NCI-H146 treated with DMSO at 0.1 percent for 48 hours (cell line): ENCODE data around the gene CELF5.
"Not testable (repeated sequence)": the region's sequence is repeated elsewhere in the genome, so short reads cannot be mapped to it uniquely, and the experiment has no call there.

Experiments used
- DNase-seq: peaks from one replicate; lab custom pipeline; 2025; ENCODE audit not compliant: unreplicated experiment; lab: John Stamatoyannopoulos, UW

Gene CELF5

DNA sequence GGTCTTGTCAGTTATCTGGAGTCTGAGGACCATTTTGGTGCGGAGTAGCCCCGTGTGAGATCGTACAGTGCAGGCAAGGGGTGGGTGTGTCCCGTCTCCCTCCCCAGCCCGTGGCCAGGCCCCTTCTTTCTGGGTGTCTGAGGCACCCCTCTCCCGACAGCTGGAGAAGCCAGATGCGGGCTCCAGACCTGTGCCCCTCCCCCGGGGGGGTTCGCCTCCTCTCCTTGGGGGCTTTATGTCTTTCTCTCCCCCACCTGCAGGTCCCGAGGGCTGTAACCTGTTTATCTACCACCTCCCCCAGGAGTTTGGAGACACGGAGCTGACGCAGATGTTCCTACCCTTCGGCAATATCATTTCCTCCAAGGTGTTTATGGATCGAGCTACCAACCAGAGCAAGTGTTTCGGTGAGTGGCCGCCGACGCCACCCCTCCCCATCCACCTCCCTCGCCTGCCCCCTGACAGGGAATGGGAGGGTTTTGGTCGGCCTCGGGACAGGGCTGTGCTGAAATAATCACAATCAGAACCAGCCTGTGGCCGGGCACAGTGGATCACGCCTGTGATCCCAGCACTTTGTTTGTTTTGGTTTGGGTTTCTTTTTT is 65.6 kb downstream of the CELF5 start:
- no peak for DNase-seq

DNA sequence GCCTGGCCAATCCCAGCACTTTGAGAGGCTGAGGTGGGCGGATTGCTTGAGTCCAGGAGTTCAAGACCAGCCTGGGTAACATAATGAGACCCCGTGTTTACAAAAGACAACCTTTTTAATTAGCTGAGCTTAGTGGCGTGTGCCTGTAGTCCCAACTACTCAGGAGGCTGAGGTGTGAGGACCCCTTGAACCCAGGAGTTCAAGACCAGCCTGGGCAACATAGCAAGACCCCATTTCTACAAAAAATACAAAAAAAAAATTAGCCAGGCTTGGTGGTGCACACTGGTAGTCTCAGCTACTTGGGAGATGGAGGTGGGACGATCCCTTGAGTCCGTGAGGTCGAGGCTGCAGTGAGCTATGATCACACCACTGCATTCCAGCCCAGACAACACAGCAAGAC is 66.4 kb downstream of the CELF5 start:
- DNase-seq, result not testable (repeated sequence)

DNA sequence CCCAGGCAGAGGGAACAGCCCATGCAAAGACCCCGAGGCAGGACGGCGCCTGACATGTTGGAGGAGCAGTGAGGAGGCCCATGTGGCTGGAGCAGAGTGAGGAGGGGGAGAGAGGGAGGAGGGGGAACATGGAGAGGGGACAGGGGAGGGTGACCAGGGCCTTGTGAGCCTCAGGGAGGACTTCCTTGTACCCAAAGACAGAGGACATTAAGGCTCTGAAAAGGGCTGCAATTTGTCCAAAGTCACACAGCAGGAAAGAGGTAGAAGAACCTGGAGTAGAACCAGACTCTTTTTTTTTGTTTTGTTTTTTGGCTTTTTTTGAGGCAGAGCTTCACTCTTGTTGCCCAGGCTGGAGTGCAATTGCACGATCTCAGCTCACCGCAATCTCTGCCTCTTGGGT is 67.2 kb downstream of the CELF5 start:
- DNase-seq, result no peak

DNA sequence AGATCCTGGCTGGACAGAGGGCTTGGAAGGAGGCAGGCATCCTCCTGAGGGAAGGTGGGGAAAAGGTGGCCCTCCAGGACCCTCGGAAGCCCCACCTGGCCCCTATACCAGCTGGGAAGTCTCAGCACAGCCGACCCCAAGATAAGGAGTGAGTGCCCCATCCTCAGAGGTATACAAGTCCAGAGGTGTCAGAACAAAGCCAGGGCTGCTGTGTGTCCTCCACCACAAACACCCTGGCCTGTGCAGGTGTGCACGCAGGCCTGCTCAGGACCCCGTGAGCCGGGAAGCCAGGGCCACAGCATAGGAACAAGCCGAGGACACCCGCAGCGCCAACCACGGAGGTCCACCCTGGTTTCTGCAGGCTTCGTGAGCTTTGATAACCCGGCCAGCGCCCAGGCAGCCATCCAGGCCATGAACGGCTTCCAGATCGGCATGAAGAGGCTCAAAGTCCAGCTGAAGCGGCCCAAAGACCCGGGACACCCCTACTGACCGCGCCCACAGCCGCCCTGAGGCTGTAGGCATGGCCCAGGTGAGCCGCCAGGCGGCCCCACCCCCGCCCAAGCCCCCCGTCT is 68.6 kb downstream of the CELF5 start:
- DNase-seq, result no peak

DNA sequence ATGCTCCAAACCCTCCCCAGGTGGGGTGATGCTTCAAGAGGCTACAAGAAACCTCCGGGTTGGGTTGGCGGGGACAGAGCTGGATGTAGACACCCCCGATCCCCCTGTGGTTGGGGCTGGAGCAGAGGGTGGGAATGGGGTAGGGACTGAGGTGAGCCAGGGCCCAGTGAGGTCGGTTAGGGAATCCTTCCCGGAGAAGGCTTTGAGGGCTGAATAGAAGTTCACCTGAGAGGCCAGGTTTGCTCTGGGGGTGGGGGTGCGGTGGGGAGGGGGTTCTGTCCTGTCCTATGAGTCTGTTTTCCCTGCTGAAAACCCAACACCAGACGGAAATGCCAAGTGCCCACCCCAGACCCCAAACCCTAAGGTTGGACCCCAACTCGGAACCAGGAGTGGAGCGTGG is 69.1 kb downstream of the CELF5 start:
- no peak for DNase-seq

DNA sequence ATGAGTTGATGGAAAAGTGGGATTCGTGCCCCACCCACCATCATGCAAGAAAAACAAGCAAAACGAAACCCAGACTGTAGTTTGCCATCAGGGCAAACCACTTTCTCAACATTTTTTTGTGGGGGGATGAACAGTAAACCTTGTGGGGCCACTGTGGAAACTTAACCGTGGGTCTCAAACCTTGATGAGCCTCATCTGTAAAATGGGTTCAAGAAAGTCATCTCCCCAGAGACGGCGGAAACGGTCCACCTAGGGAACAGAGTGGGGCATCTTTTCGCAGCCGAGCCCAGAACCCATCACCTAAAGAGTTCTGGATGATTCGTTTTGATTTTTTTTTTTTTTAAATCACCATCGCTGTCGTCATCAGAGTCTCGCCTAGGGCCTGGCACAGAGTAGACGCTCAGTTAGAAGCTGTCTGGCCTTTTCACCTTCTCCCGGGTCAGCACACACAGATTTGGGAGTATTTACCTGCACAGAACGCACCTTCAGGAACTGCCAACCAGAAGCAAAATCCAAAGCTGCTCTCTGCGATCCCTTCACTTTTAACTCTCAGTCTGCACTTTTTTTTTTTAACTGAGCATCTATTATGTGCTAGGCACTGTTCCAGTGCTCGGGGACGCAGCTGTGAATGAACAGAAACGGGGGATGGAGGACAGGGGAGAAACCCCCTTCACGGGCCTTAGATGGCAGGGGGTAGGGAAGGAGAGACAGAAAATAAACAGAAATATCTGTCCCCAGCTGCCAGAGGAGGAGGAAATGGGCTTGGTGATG is 69.8 kb downstream of the CELF5 start:
- DNase-seq, result no peak

DNA sequence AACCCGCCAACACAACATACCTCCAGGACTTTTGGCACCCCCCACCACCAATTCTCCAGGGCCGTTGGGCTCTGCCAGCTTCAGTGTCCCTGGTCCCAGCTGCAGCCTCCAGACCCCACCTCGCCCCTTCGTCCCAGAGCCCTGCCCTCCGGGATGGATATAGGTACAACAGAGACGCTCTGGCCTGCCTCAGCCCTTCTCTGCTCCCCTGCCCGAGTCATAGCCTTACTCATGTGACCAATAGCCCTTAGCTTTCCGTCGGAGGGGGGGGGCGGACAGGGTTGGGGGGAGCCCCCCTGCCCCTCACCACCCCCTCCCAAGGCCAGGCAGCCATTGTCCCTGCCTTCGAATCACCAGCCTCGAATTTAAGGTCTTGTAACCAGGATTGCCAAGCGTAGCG is 71.1 kb downstream of the CELF5 start:
- no peak for DNase-seq

DNA sequence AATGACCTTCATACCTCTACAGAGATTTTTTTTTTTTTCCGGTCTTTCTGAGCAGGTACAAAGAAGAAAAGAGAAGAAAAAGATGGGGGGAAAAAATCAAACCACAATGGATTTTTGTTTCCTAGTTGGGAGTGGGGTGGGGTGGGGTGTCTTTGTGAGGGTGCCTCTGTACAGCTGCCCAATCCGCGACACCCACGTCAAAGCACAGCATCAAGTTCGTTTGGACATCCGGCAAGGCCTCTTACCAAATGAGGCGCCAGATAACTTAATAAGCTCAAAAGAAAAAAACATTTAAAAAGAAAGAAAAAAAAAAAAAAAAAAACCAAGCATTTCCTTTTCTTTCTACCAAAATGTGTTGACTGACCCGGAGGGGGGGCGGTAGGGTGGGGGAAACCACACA is 71.6 kb downstream of the CELF5 start:
- DNase-seq, result no peak

DNA sequence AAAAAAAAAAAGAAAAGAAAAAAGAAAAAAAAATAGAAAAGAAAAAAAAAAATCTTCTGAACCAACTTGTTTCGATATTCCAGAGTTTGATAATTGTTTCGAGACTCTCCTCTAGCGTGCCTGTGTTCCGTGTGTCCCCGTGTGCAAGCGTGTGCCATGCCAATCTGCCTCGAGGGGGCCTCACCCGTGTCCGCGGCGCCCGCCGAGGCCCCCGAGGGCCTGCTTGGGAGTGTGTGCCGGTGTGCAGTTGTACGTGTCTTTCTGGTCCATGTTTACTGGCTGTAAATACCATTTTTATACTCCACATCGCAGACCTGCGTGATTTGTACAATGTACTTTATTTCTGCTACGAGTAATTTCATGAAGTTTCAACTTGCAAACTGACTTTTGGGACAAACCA is 72.0 kb downstream of the CELF5 start:
- DNase-seq, result no peak

DNA sequence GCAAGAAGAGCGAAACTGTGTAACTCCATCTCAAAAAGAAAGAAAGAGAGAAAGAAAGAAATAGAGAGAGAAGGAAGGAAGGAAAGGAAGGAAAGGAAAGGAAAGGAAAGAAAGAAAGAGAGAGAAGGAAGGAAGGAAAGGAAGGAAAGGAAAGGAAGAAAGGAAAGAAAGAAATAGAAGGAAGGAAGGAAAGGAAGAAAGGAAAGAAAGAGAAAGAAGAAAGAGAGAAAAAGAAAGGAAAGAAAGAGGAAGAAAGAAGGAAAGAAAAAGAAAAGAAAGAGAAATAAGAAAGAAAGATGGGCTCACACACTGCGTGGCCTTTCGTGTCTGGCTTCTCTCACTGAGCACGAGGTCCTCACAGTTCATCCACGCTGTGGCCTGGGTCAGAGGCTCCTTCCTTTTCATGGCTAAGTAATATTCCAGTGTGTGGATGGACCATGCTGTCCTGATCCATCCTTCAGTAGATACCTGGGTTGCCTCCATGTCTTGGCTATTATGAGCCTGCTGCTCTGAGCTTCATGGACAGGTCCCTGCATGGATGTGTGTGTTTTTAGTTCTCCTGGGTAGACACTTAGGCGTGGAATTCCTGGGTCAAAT is 74.5 kb downstream of the CELF5 start:
- no peak for DNase-seq

DNA sequence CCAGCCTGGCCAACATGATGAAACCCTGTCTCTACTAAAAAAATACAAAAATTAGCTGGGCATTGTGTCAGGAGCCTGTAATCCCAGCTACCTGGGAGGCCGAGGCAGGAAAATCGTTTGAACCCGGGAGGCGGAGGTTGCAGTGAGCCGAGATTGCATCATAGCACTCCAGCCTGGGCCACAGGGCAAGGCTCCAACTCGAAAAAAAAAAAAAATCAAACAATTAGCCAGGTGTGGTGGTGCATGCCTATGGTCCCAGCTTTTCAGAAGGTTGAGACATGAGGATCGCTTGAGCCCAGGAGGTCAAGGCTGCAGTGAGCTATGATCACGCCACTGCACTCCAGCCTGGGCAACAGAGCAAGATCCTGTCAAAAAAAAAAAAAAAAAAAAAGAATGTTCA is 76.1 kb downstream of the CELF5 start:
- DNase-seq, result not testable (repeated sequence)

DNA sequence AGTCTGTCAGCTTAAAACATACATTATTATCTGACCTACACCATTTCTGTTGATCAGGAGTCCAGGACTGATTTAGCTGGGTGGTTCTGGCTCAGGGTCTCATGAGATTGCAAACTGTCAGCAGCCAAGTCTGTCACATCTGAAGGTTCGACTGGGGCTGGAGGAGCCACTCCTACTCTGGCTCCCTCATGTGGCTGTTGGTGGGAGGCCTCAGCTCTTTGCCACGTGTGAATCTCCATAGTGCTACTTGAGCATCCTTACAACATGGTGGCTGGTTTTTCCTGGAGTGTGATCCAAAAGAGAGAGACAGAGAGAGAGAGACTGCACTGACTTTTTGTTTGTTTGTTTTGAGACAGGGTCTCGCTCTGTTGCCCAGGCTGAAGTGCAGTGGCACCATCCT is 78.3 kb downstream of the CELF5 start:
- DNase-seq, result no peak

DNA sequence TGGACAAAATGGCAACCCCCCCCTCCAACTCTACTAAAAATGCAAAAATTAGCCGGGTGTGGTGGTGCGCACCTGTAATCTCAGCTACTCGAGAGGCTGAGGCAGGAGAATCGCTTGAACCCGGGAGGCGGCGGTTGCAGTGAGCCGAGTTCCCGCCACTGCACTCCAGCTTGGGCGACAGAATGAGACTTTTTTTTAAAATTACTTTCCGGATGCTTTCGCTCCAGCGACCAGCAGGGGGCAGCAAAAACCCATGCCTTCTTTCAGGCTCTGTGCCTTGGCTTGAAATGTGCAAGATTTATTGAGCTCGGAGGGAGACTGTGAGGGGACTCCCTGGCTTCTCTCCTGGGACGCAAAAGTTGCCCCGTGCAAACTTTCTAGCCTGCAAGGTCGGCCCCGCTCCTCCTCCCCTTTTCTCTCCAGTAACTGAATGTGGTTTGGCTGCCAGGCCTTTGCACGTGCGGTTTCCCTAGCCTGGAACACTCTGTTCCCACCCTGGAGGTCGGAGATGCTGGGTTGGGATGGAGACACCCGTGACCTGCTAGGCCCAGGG is 80.5 kb downstream of the CELF5 start:
- no peak for DNase-seq

DNA sequence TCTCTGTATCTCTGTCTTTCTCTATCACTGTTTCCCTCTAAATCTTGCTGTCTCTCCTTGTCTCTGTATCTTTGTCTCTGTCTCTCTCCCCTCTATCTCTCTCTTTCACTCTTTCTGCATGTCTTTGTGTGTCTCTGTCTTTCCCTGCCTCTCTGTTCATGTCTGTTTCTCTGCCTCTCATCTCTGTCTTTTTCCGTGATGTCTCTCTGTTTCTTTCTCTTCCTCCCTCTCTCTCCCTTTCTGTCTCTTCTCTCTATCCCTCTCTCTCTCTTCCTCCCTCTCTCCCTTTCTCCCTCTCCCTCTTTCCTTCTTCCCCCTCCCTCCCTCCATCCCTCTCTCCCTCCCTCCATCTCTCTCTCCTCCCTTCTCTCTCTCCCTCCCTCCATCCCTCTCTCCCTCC is 85.3 kb downstream of the CELF5 start:
- no peak for DNase-seq

DNA sequence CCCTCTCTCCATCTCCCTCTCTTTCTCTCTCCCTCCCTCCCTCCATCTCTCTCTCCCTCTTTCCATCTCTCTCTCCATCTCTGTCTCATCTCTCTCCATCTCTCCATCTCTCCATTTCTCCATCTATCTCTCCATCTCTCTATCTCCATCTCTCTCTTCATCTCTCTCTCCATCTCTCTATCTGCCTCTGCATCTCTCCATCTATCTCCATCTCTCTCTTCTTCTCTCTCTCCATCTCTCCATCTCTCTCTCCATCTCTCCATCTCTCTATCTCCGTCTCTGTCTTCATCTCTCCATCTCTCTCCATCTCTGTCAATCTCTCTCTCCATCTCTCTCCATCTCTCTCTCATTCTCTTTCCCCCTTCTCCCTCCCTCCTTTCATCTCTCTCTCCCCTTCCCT is 85.8 kb downstream of the CELF5 start:
- DNase-seq, result no peak

DNA sequence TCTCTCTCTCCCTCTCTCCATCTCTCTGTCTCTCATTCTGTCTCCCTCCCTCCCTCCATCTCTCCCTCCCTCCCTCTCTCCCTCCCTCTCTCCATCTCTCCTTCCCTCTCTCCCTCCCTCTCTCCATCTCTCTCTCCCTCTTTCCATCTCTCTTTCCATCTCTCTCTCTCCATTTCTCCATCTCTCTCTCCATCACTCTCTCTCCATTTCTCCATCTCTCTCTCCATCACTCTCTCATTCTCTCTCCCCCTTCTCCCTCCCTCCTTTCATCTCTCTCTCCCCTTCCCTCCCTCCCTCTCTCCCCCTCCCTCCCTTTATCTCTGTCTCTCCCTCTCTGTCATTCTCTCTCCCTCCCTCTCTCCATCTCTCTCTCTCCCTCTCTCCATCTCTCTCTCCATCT is 86.2 kb downstream of the CELF5 start:
- no peak for DNase-seq

DNA sequence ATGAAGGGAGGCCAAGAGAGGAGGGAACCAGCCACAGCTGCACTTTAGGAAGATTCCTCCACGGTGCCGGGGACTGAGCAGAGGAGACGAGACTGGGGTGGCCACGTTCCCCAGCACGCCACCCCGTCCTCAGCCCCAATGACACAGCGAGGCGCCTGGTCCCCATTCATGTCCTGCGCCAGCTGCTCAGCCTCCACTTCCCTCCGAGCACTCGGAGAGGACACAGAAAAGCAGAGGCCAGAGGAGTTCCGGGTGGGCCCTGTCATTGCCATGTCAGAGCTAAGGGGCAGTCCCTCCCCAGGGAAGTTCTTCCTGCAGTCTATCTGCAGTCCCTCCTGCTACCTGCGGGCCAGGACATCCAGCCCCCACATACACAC is 88.7 kb downstream of the CELF5 start:
- no peak for DNase-seq

DNA sequence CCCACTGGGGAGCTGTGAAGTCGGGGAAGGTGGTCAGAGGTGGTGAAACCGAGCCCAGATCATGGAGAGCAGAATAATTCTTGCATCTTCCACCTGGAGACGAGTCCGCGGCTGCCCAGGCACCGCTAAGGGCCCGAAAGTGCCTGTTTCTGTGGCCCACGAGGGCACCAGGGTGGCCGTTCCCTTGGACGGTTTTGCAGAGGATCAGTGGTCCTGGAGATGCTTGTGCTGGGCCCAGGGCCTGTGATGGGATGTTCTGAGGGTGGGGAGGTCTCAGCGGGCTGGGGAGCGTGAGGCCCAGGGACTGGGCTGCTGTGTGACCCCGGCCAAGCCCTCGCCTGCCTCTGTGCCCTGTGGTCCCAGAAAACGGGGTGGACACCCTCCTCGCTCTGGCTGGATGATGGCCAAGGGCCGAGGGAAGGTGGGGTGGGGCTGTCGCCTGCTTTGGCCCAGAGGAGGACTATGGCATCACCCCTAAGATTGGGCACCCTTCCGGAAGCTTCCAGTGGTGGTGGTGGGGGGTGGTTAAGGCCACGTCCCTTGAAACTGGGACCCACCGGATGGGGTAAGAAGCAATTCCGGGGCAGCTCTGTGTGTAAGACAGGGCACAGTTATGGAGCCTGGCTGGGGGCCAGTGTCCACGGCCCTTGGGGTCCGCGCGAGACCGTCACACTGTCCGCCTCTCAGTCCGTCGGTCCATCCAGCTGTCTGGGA is 90.7 kb downstream of the CELF5 start:
- DNase-seq, result no peak

DNA sequence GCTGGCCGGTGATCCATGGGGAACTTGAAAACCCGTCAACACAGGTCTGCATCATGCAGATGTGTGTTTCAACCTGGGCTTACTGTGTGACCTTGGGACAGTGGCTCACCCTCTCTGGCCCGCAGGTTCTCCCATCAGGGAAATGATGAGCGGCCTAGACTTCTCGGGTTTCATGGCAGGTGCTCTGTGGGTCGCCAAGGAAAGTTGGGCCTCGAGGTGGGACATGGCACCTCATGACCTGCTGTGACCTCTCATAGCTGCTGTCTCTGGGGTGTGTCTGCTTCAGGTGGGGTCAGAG is 91.2 kb downstream of the CELF5 start:
- DNase-seq, result no peak

DNA sequence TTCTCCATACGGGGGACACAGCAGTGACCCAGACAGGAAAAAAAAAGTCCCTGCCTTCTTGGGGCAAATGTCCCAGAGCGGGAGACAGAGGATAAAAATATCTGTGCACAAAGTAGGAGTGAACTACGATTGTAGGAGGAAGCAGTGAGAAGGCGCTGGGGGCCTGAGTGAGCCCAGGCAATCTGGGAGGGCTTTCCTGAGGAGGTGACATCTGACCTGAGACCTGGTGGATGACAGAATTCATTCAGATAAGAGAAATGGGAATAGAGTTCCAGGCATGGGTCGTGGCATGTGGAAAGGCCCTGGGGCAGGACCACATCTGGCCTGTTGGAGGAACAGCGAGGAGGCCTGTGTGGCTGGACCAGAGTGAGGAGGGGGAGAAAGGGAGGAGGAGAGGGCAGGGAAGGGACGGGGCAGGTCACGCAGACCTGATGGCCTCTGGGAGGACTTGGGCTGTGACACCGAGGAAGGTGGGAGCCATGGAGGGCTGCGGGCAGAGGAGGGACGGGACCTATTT is 91.7 kb downstream of the CELF5 start:
- DNase-seq, result no peak

DNA sequence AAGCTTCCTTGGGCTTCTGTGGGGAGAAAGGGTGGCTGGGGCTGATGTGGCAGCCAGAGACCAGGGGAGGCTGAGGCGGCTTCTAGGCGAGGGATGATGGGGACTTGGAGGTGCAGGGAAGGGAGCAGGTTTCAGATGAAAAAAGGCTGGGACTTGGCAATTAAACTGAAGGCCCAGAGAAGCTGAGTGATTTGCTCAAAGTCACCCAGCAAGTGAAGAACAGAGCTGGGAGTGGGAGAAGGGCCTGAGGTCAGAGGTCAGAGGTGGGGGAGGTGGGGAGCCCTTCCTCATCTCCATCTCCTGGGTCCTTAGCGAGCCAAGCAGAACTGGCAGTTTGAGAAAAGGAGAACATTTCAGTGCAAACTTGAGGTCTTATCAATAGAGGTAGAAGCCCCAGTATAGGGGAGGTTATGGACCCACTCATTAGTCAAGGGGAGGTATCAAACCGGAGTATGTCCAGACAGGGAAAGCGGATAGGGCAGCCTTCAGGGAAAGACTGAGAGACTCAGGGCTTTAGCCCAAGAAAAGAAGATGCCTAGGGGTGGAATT is 92.3 kb downstream of the CELF5 start:
- no peak for DNase-seq
